HepG2 (cell line): ENCODE measurements around the gene TBC1D16. TPM values are rescaled to one million over a fixed set of nuclear protein-coding genes. Genes with fewer than 3 reads are reported as not detected.

Experiments
- ETS1 ChIP-seq: sonication (generic); formaldehyde crosslinking; IDR thresholded peaks from 2 replicates; pipeline ENCODE4 v1.4.0; 2020; ENCODE audit warnings: missing genetic modification reagents
- HIC2 ChIP-seq: sonication (generic); formaldehyde crosslinking; IDR thresholded peaks from 2 replicates; pipeline ENCODE4 v1.9.0; 2022; ENCODE audit warnings: low read depth, missing genetic modification reagents
- HIVEP1 ChIP-seq: sonication (generic); formaldehyde crosslinking; IDR thresholded peaks from 2 replicates; pipeline ENCODE4 v1.4.0; 2020; ENCODE audit warnings: mild to moderate bottlenecking, missing genetic modification reagents
- IRX3 ChIP-seq: sonication (generic); formaldehyde crosslinking; IDR thresholded peaks from 2 replicates; pipeline ENCODE4 v1.8.1; 2023; ENCODE audit warnings: mild to moderate bottlenecking, low read depth, missing genetic modification reagents, borderline replicate concordance
- KDM5A ChIP-seq: fragments of 200-600 bp; sonication (generic); IDR thresholded peaks from 2 replicates; pipeline ENCODE4 v1.7.0; 2018; ENCODE audit warnings: antibody characterized with exemption, mild to moderate bottlenecking, low read length, borderline replicate concordance
- NR2C2 ChIP-seq: sonication (generic); formaldehyde crosslinking; IDR thresholded peaks from 2 replicates; pipeline ENCODE4 v1.4.0; 2020; ENCODE audit warnings: missing genetic modification reagents, mild to moderate bottlenecking, moderate library complexity, borderline replicate concordance
- TRIM24 ChIP-seq: sonication (generic); formaldehyde crosslinking; IDR thresholded peaks from 2 replicates; pipeline ENCODE4 v1.8.0; 2022; ENCODE audit warnings: mild to moderate bottlenecking, missing genetic modification reagents
- ZNF20 ChIP-seq: sonication (generic); formaldehyde crosslinking; IDR thresholded peaks from 2 replicates; pipeline ENCODE4 v1.4.0; 2020; ENCODE audit warnings: mild to moderate bottlenecking, moderate library complexity, missing genetic modification reagents
- ZNF841 ChIP-seq: sonication (generic); formaldehyde crosslinking; IDR thresholded peaks from 2 replicates; pipeline ENCODE4 v1.8.1; 2023; ENCODE audit warnings: missing genetic modification reagents, borderline replicate concordance
- polyA plus RNA-seq, 8 experiments: library from polyadenylated mRNA; depleted of rRNA in 3 of 8; stranded (reverse) in 7 of 8; unstranded in 1 of 8; fragments of >200 nt; fragmentation: Illumina TruSeq in 4 of 8; extraction: Trizol in 4 of 8; gene quantifications; 2 replicates each; pipeline versions ENCODE4 v1.2.1 to v1.2.3, GENCODE V29; 2011 to 2016; ENCODE audit warnings: low read depth in 4 of 8, missing spikeins in 1 of 8, mixed read lengths in 1 of 8; ENCODE audit not compliant: insufficient read depth in 1 of 8
- total RNA-seq, 5 experiments: library from RNA; depleted of rRNA; stranded (reverse); fragments of >200 nt; fragmentation: Illumina TruSeq; extraction: Trizol; gene quantifications; 2 replicates each; pipeline ENCODE4 v1.2.3, GENCODE V29; 2016; ENCODE audit warnings: low read depth in 1 of 5
- TF ChIP-seq, protein P1 (sequence below): sonication (generic); formaldehyde crosslinking; IDR thresholded peaks from 2 replicates; pipeline ENCODE4 v1.4.0; 2020; ENCODE audit warnings: mild to moderate bottlenecking, missing genetic modification reagents, borderline replicate concordance
- TF ChIP-seq, protein P2 (sequence below): sonication (generic); formaldehyde crosslinking; IDR thresholded peaks from 2 replicates; pipeline ENCODE4 v1.5.0; 2020; ENCODE audit warnings: missing genetic modification reagents
- TF ChIP-seq, protein P3 (sequence below): IDR thresholded peaks from 2 replicates; pipeline ENCODE4 v1.6.1; 2018; ENCODE audit warnings: missing genetic modification reagents

TBC1D16 gene
- total and polyA plus RNA-seq, 2 of the 13 experiments (the other 11 are each of a cell fraction or from before 2014, with no cell fraction given), result 14.9 to 24.9 TPM

- TF ChIP-seq, protein P1, sequence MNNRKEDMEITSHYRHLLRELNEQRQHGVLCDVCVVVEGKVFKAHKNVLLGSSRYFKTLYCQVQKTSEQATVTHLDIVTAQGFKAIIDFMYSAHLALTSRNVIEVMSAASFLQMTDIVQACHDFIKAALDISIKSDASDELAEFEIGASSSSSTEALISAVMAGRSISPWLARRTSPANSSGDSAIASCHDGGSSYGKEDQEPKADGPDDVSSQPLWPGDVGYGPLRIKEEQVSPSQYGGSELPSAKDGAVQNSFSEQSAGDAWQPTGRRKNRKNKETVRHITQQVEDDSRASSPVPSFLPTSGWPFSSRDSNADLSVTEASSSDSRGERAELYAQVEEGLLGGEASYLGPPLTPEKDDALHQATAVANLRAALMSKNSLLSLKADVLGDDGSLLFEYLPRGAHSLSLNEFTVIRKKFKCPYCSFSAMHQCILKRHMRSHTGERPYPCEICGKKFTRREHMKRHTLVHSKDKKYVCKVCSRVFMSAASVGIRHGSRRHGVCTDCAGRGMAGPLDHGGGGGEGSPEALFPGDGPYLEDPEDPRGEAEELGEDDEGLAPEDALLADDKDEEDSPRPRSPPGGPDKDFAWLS (CRISPR knock-in tag), result no peak
- TF ChIP-seq IRX3 (CRISPR knock-in tag) (no peak), ZNF841 (CRISPR knock-in tag) (no peak; the same call in 1 of the 2 replicates), HIC2 (CRISPR knock-in tag) (no peak; the same call in 1 of the 2 replicates), NR2C2 (CRISPR knock-in tag) (no peak), KDM5A (peak; percentile 1; the same call in 1 of the 2 replicates), ZNF20 (CRISPR knock-in tag) (peak; percentile 92; the same call in 1 of the 2 replicates), HIVEP1 (CRISPR knock-in tag) (peak; percentile 44; the same call in 1 of the 2 replicates), TRIM24 (CRISPR knock-in tag) (no peak), ETS1 (CRISPR knock-in tag) (no peak)
- TF ChIP-seq, protein P2, sequence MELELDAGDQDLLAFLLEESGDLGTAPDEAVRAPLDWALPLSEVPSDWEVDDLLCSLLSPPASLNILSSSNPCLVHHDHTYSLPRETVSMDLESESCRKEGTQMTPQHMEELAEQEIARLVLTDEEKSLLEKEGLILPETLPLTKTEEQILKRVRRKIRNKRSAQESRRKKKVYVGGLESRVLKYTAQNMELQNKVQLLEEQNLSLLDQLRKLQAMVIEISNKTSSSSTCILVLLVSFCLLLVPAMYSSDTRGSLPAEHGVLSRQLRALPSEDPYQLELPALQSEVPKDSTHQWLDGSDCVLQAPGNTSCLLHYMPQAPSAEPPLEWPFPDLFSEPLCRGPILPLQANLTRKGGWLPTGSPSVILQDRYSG (CRISPR knock-in tag), result 0 out of 2 replicates have a peak, but pooled peaks have one; percentile 52
- TF ChIP-seq, protein P3, sequence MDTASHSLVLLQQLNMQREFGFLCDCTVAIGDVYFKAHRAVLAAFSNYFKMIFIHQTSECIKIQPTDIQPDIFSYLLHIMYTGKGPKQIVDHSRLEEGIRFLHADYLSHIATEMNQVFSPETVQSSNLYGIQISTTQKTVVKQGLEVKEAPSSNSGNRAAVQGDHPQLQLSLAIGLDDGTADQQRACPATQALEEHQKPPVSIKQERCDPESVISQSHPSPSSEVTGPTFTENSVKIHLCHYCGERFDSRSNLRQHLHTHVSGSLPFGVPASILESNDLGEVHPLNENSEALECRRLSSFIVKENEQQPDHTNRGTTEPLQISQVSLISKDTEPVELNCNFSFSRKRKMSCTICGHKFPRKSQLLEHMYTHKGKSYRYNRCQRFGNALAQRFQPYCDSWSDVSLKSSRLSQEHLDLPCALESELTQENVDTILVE (CRISPR knock-in tag), result 0 out of 2 replicates have a peak, but pooled peaks have one; percentile 14
Measured at GRCh38 chr17:80035937-80036714, 454 bp upstream of the TBC1D16 start, which contains the start of gene CCDC40 (continued).
